Fibroblast of peridontal ligament (primary cell): ENCODE results near the gene WWTR1.

Experiments used
- DNase-seq: peaks from one replicate; pipeline ENCODE4 v3.0.0-alpha.2; 2010; ENCODE audit errors: extremely low read depth

WWTR1 gene

DNA sequence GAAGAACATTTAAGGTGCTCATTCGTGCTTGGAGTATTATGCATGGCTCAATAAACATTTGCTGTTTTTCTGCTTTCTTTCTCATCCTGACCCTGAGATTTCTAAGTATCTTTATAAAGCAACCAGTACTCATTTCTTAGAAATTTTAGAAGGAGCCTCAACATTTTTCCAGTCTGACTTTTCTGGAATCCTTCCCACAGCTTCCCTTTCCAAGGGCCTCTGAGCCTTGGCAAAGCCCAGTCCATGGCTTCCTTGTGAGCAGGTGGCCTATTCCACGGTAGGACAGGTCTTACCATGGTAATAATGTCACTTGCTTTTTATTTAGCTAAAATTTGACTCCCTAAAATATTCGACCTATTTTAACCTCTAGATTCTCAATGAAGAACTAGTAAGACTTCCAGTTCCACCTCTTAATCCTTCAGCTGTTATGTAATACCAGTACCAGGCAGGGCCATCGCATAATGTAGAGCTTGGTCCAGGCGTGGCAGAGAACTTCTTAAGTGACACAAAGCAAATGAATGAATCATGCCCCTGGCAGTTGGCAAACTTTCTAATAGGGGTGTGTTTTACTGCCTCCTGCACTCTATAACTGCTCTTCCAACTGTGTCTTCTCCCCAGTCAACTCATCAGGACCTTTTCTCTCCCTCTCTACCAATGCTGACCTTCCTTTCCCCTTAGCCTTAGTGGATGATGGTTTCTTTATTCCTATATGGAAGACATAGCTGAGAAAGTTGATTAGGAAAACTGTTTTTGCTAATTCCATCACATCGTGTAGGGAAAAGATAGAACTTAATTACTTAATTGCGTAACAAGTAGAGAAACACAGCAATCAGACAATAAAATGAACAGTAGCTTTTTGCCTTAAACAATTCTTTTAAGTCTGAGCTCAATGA, 184.2 kb downstream of the WWTR1 start:
- DNase-seq = peak; percentile 93

DNA sequence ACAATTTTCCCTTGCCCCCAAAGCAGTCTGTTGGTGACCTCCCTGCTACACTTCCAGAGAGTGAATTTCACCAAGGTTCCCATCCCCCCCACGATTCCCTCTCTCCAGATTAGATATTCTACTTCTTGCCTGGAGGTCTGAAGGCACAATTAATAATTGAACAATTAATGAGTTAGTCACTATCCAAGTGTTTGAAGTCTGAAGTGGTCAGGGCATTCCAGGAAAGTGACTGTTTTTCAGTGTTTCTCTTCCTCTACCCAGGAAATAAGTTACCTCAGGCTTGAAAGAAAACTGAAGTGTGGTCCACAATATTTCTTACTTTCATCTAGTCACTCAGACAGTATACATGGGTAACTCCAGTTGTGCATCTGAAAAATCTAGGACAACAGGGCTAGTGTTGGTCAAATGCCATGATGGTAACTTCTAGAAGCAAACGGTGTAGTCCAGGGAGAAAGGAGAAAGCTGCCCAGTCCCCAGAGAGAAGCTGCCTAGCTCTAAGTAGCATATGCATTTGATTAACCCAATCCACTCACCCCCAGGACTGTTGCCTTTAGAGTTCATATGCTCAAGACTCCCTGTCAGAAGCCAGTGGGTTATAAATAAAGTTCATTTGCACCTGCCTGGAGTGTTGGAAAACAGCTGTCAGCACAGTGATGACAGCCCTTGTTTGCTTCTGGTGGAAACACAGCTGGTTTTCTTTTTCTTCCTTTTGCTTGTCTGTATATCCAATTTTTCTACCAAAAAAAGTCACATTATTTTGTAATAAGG, 185.6 kb downstream of the WWTR1 start:
- DNase-seq = peak; percentile 75

DNA sequence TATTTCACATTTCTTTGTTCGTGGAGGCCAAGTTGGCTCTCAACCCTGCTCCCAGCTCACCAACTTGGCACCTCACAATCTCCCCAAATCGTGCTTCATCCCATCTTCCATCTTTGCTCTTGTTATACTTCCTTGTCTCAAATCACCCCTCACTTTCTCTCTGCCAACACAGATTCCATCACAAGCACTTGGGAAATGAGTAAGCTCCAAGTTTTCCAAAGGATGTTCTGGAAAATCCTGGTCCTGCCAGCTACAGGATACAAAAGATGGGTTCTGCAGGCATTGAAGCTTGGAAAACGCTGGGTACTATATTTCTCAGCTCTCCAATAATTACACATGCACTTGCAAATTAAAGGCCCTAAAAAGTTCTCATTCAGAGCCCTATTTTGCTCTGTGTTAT, 187.4 kb downstream of the WWTR1 start:
- DNase-seq = no peak

DNA sequence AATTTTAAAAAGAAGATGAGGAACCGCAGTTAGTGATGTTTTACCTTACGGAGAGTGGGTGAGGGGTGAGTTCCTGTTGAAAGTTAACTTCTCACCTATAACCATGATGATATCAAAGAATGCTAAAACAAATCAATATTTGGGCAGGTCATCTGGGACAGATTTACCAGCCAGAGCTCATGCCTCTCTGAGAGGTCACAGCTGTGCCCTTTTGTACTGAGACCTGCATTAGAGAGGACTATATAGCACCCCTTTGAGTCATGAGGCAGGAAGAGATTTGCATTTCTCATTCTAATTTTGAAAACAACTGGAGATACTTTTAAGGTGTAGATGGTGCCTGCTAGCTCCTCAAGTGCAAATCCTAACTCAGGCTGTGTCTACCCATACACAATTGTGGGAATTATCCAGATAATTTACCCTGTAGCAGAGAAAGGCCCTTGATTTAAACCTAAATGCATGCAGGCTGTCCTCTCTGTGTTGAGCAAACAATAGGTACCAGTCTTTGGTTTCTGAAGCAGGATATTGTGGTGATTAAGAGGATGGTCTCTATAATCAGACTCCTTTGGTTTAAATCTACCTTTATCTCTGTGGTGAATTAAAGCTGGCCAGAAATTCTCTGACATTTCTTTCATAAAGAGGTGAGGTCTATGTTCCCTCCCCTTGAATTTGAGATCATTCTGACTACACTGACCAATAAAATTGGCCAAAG, 189.2 kb downstream of the WWTR1 start:
- no peak for DNase-seq
